Natural killer cell (primary cell): ENCODE results near the gene HELZ2. TPM values are rescaled to one million over a fixed set of nuclear protein-coding genes. Genes with fewer than 3 reads are reported as not detected.

Source experiments
- ATAC-seq, 3 donors: fragments of 150-1000 bp in 2 of 3; fragments of 200-7000 bp in 1 of 3; cut with Tn5 transposase; 1 replicate in 1 of 3; 2 replicates in 2 of 3; pipeline ENCODE4 v1.10.0; 2021; ENCODE audit warnings: mild to moderate bottlenecking in 2 of 3, moderate library complexity in 2 of 3
- DNase-seq, 2 donors: peaks; one replicate each; pipeline versions ENCODE4 v3.0.0 to v3.0.0-alpha.2; 2013 to 2021; ENCODE audit warnings: mixed read lengths in 1 of 2
- H3K27ac ChIP-seq: one replicate; pipeline ENCODE4 v1.5.1; 2013; ENCODE audit warnings: mild to moderate bottlenecking, low read length
- H3K27me3 ChIP-seq: one replicate; pipeline ENCODE4 v1.6.1; 2013; ENCODE audit warnings: low read length; ENCODE audit not compliant: control insufficient read depth, insufficient read depth
- H3K36me3 ChIP-seq: one replicate; pipeline ENCODE4 v1.6.1; 2013; ENCODE audit warnings: low read length; ENCODE audit not compliant: control insufficient read depth, insufficient read depth
- H3K4me1 ChIP-seq: one replicate; pipeline ENCODE4 v1.6.1; 2013; ENCODE audit warnings: low read length; ENCODE audit not compliant: control insufficient read depth, insufficient read depth
- H3K4me3 ChIP-seq: one replicate; pipeline ENCODE4 v1.5.1; 2013; ENCODE audit warnings: low read length
- H3K9me3 ChIP-seq: one replicate; pipeline ENCODE4 v1.6.1; 2013; ENCODE audit warnings: low read length; ENCODE audit not compliant: control insufficient read depth, insufficient read depth
- H3K27ac Mint-ChIP-seq, 2 donors: one replicate each; pipeline ENCODE4 v1.8.0; 2022; ENCODE audit warnings: mild to moderate bottlenecking in 2 of 2, mixed read lengths in 2 of 2, moderate library complexity in 1 of 2
- H3K27me3 Mint-ChIP-seq, 2 donors: one replicate each; pipeline ENCODE4 v1.8.0; 2022; ENCODE audit warnings: low read depth in 2 of 2, mixed read lengths in 2 of 2
- H3K36me3 Mint-ChIP-seq: one replicate; pipeline ENCODE4 v1.8.0; 2022; ENCODE audit warnings: mixed read lengths
- H3K4me1 Mint-ChIP-seq, 2 donors: one replicate each; pipeline ENCODE4 v1.8.0; 2022; ENCODE audit warnings: mixed read lengths in 2 of 2
- H3K4me3 Mint-ChIP-seq: one replicate; pipeline ENCODE4 v1.8.0; 2022; ENCODE audit warnings: mild to moderate bottlenecking, moderate library complexity, mixed read lengths
- H3K9me3 Mint-ChIP-seq, 2 donors: one replicate each; pipeline ENCODE4 v1.8.0; 2022; ENCODE audit warnings: mixed read lengths in 2 of 2
- CTCF ChIP-seq: fragments of 200-600 bp; IDR thresholded peaks from one replicate; pipeline ENCODE4 v1.8.0; 2022; ENCODE audit warnings: antibody characterized with exemption
- WGBS: methylation state at CpG from one replicate; pipeline ENCODE4 v1.1.7; 2013; ENCODE audit warnings: missing lambda C conversion rate; ENCODE audit not compliant: insufficient coverage; 5-methylcytosine and 5-hydroxymethylcytosine counted together
- intact Hi-C: fragments of 100-400 bp; cut with micrococcal nuclease; formaldehyde crosslinking; loops from one replicate; pipeline ENCODE4 v1.14.2; 2022
- total RNA-seq, 4 donors: library from RNA; stranded (reverse); fragments of 120-200 nt in 1 of 4; gene quantifications; one replicate each; pipeline versions ENCODE4 v1.2.3 to v1.2.4, GENCODE V29; 2013 to 2022

Gene HELZ2
- total RNA-seq, 3 donors from 2014 or later (not counting 1 experiment from before 2014, with no cell fraction given) = 85.2 to 90.7 (median 89.4) TPM

GRCh38 chr20:63620991-63621390 lies 47.0 kb upstream of the HELZ2 start:
- no peaks in the 10 kb centered on the region for H3K36me3 Mint-ChIP-seq
- TF ChIP-seq CTCF = no peak
- peaks cover 8% of the 10 kb centered on the region for H3K4me1 ChIP-seq
- 95% methylated on average over 8 of the region's 8 CpGs for WGBS
- no peaks in the 10 kb centered on the region for H3K9me3 ChIP-seq
- H3K27ac ChIP-seq = no peak overlapping the region
- no peak overlapping the region for H3K27ac Mint-ChIP-seq
- DNase-seq (no peak), ATAC-seq (no peak)
- H3K4me3 ChIP-seq = no peak overlapping the region
- no peaks in the 10 kb centered on the region for H3K27me3 ChIP-seq
- H3K27me3 Mint-ChIP-seq = no peaks in the 10 kb centered on the region
- intact Hi-C loops = no loop called here
- H3K36me3 ChIP-seq = peaks cover 29% of the 10 kb centered on the region
- H3K4me3 Mint-ChIP-seq = no peak overlapping the region
- H3K9me3 Mint-ChIP-seq = no peaks in the 10 kb centered on the region
- peaks cover 15 to 17% of the 10 kb centered on the region in 2 donors for H3K4me1 Mint-ChIP-seq

GRCh38 chr20:63619505-63619904 lies 45.5 kb upstream of the HELZ2 start:
- no peak for TF ChIP-seq CTCF
- DNase-seq (no peak), ATAC-seq (no peak)
- Histone ChIP-seq H3K4me1 (no peaks in the 10 kb centered on the region), H3K9me3 (no peaks in the 10 kb centered on the region), H3K36me3 (peaks cover 32% of the 10 kb centered on the region), H3K27ac (no peak overlapping the region), H3K27me3 (no peaks in the 10 kb centered on the region), H3K4me3 (no peak overlapping the region)
- Mint-ChIP-seq H3K4me1 (peaks cover 11 to 14% of the 10 kb centered on the region in 2 donors), H3K9me3 (no peaks in the 10 kb centered on the region), H3K27me3 (no peaks in the 10 kb centered on the region), H3K4me3 (no peak overlapping the region), H3K36me3 (no peaks in the 10 kb centered on the region), H3K27ac (no peak overlapping the region)
- 95% methylated on average over 13 of the region's 13 CpGs for WGBS
- intact Hi-C loops = no loop called here

DNA sequence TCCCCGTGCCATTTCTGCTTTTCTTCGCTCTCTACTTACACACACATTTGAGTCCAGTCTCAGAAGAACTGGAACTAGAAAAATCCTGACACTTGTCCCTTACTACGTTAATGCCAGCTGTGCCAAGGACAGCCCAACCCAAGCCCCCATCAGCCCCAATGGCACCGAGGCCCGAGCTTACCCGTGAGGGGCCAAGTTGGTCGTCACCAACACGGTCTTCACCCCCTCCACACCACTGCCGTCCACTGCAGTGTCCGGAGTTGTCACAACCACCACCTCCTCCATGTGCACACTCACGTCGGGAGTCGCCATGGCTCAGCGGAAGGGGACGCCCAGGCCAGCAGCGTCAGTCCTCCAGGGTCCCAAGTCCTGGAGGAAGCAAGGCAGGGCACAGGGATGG lies 45.0 kb upstream of the HELZ2 start:
- Histone ChIP-seq H3K27ac (no peak overlapping the region), H3K4me1 (no peaks in the 10 kb centered on the region), H3K27me3 (no peaks in the 10 kb centered on the region), H3K4me3 (no peak overlapping the region), H3K36me3 (peaks cover 32% of the 10 kb centered on the region), H3K9me3 (no peaks in the 10 kb centered on the region)
- no peak overlapping the region for H3K4me3 Mint-ChIP-seq
- peaks cover 8 to 12% of the 10 kb centered on the region in 2 donors for H3K4me1 Mint-ChIP-seq
- intact Hi-C loops = no loop called here
- no peaks in the 10 kb centered on the region for H3K36me3 Mint-ChIP-seq
- no peaks in the 10 kb centered on the region for H3K9me3 Mint-ChIP-seq
- H3K27me3 Mint-ChIP-seq = no peaks in the 10 kb centered on the region
- no peak overlapping the region for H3K27ac Mint-ChIP-seq
- 96% methylated on average over 16 of the region's 16 CpGs for WGBS
- ATAC-seq = no peak
- TF ChIP-seq CTCF = no peak
- DNase-seq = no peak

- ATAC-seq (no peak), DNase-seq (no peak)
- Mint-ChIP-seq H3K27me3 (no peaks in the 10 kb centered on the region), H3K9me3 (no peaks in the 10 kb centered on the region), H3K4me1 (peaks cover 12 to 13% of the 10 kb centered on the region in 2 donors), H3K36me3 (no peaks in the 10 kb centered on the region), H3K27ac (no peak overlapping the region), H3K4me3 (no peak overlapping the region)
- intact Hi-C loops = no loop called here
- WGBS = 95% methylated on average over 11 of the region's 11 CpGs
- no peaks in the 10 kb centered on the region for H3K27me3 ChIP-seq
- TF ChIP-seq CTCF = no peak
- no peak overlapping the region for H3K27ac ChIP-seq
- peaks cover 2% of the 10 kb centered on the region for H3K4me1 ChIP-seq
- H3K4me3 ChIP-seq = no peak overlapping the region
- H3K9me3 ChIP-seq = no peaks in the 10 kb centered on the region
- H3K36me3 ChIP-seq = peaks cover 32% of the 10 kb centered on the region
These were observed 44.4 kb upstream of the HELZ2 start for GRCh38 chr20:63618291-63618980.
